Stimulated activated CD8-positive, alpha-beta memory T cell treated with anti-CD3 and anti-CD28 coated beads, Interleukin-12 subunit alpha, Interleukin-12 subunit beta, amount 100 ng/mL, for 24 hours (primary cell): ENCODE data around the gene MAP3K1.
"Not testable (repeated sequence)": the region's sequence is repeated elsewhere in the genome, so short reads cannot be mapped to it uniquely, and the experiment has no call there.

Source experiments
- DNase-seq: peaks from one replicate; pipeline ENCODE4 v3.0.0-alpha.2; 2020; ENCODE audit errors: extremely low read depth

MAP3K1 gene

DNA sequence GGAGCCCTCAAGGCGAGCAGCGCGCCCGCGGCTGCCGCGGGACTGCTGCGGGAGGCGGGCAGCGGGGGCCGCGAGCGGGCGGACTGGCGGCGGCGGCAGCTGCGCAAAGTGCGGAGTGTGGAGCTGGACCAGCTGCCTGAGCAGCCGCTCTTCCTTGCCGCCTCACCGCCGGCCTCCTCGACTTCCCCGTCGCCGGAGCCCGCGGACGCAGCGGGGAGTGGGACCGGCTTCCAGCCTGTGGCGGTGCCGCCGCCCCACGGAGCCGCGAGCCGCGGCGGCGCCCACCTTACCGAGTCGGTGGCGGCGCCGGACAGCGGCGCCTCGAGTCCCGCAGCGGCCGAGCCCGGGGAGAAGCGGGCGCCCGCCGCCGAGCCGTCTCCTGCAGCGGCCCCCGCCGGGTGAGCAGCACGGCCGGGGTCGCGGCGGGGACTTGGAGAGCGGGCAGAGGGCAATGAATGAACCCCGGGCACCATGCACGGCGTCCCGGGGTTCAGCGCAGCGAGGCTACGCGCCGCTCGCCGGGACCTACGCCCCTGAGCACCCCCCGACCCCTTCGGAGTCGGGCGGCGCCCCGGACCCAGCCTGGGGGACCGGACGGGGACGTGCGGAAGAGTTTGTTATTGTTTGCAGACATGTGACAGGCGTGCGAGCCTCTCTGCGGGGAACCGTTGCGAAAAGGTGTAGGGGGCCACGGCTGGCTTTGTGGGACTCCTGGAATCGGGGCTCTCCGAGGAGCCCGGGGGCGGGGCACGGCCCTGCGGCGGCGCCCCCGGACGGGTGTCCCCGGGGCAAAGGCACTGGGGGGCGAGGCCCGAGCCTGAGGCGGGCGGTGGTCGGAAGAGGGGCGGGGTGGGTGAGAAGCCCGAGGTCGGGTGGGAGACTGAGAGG, 553 bp downstream of the MAP3K1 start:
- no peak for DNase-seq

DNA sequence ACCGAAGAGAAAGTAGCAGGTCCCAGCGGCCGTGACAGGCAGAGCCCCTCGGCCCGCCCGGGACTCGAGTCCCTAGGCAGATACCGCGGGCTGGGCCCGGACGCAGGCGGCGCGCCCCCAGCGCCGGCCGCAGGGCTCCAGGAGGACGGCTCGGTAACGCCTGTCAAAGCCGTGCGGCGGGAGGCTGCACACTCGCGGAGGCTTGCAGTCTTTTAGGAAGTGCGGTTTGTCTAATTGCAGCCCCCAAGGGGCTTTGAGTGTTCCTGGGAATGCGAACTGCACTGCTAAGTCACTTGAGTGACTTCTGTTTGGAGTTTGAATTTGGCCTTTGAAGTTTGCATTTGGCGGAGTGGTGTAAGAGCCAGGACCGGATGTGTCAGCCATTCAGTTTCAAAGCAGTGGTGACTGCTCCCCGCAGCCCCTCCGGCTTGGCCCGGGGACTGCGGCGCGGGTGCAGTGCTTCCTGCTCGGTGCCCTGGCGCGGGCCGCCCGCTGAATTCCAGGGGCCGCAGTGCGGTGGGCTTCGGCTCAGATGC, 1.3 kb downstream of the MAP3K1 start:
- no peak for DNase-seq

DNA sequence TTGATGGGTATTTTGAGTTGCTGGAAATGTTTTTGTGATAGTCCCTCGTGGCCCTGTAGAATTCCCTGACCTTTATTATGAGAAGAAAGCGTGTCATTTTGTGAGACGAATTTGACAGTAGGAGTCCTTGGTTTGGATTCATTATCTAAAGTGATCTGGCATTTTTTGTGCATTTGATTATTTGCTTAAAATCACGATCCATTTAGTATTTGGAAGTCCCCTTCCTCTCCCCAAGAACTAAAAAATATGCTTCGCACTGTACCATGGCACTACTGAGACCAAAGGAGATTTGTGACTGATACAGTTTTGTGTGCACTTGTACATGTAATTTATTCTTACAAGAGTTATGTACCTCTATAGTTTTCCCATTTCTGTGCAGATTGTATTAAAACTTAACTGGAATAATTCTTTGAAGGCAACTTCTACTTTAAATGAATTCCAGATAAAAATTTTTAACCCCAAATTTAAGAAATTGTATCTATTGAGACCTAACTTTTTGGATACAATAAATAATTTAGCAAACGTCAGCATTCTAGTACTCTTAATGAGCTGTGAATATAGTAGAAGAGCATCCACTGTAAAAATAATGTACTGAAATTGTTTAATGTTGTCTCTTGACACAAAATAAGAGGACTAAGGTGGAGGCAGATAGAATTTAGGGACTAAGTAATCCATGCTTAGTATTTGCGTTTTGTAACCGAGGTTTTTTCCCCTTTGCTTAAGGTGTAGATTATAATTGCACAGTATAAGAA, 2.1 kb downstream of the MAP3K1 start:
- DNase-seq: no peak

DNA sequence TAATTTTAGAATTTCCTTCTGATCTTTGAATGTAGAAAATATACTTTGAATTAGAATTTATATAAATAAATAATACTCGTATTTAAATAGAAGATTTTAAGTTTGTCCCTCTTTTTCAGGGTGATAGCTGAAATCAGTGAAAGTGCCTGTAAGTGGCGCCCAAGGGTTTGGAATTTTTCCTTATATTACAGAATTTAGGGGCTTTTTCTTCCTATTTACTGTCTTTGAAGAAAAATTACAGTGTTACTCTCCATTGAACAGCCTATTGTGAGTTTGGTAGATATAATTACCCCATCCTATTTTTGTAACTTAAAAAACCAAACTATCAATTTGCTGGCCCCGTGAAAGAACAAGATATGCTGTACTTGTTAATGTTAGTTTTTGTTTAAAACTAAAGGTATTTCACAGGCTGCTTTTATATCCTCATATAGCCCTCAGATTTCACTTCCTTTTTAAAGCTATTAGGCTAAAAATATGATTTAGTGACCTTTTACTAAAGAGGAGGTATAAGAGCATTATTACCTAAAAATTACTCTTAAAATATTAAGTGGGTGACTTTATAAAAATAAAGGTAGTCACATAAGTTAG, 3.2 kb downstream of the MAP3K1 start:
- no peak for DNase-seq

DNA sequence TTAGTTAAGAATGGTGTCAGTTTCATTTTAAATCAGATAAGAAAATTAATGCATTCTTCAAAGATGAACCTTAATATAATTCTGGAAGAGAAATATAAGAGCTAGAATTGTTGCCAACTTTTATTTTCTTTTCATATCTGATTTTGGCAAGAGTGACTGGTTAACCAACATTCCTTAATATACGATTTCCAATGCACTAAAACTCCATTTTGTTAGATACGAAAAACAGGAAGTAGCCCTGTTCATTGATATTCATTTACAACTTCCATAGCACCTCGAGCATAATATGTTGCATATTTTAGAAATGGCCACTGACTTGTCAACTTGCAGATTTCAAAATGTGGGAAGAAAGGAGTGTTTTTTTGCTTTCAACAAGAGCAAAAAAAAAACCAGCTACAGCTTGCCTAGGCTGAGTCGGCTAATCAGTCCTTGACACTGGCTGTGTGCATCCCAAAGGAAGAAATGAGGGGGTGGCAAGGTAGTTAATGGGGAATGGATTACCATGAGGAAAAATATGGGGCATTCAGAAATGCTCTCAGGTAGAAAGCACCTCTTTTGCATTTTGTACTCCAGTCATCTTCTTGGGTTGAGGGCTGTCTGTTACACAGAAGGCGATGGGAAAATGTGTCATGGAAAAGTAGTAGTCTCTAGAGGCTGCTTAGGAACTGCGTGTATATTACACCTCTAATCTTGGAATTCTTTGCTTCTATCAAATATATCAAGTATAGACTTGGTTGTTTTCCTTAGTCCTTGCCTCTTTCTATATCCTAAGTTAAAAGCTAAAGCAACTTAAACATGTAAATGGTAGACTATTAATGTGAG, 3.9 kb downstream of the MAP3K1 start:
- DNase-seq: no peak

DNA sequence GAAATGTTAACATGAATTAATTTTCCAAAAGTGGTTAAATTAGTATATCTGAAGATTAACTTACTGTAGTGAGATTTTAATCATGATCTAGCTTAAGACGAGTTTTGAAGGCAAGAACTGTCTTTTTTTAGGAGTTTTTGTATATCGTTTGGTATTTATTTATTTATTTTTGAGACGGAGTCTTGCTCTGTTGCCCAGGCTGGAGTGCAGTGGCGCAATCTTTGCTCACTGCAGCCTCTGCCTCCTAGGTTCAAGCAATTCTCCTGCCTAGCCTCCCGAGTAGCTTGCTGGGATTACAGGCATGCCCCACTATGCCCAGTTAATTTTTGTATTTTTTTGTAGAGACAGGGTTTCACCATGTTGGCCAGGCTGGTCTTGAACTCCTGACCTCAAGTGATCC, 6.5 kb downstream of the MAP3K1 start:
- DNase-seq: not testable (repeated sequence)

DNA sequence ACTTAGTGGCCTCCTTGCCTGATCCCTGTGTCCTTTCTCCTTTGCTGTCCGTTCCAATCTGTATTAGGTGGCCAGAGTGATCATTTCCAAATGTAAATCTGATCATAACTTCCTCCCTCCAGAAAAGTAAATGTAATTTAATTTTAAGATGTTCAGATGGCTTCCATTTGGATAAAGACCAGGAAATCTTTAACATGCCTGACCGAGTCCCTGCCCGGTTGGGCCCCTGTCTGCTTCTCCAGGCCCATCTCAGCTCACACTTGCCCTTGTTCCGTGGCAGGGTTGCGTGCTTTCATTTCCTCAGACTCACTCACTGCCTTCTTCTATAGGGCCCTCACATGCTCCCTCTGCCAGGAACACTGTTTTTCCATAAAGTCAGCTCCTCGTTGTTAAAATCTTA, 7.6 kb downstream of the MAP3K1 start:
- no peak for DNase-seq

DNA sequence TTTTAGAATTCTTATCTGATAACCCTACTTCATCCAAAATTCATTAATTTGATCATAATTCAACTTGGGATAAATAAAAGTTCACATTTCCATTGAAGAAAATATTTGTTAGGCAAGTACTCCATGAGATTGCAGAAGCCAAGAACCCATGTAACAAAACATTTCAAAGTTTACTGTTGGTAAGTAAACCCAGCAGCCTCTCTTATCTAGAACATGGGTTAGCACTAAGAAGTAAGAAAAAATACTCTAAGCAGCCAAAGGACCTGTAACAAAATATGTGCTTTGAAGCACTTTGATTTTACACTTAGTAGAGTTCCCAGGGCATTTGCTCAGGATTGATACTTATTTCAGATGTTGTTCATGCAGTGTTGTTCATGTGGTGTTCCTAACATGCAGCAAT, 8.7 kb downstream of the MAP3K1 start:
- no peak for DNase-seq

DNA sequence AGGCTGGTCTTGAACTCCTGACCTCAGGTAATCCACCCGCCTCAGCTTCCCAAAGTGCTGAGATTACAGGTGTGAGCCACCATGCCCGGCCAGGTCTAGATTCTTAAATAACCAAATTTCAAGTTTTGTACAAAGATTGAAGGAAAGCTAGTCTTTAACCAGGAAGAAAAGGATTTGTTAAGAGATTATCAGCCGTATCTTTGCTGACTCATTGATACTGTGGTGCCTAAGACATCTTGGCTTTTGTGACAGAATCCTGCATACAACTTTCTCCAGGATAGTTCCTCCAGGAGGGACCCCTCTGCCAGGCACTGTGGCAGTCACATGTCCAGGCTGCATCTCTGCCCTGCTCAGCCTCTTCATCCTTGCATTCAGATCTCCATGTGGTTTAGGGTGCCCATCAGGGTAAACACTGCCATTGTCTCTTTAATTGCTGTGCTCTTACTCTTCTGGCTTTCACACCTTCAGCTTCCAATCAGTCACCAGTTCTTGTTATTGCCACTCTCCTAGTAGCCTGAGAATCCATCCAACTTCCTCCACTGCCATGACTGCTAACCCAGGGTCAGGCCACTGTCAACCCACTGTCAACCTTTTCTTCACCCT, 10.0 kb downstream of the MAP3K1 start:
- no peak for DNase-seq

DNA sequence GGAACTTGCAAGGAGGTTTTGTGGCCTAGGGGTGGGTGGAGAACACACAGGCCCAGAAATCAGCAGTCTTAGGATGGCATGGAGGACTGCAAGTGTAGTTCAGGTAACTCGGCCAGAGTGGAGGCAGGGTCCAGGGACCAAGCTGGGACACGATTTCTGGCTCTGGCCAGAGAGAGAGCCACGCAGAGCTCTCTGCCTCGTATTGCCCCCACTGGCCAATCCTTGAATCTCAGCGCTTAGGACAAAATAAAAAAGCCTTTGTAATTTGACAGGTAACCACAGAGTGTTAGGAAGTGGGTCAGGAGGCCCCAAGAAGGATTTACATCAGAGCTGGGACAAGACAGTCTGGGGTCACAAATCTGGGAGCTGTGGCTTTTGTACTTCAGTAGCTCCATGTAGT, 11.7 kb downstream of the MAP3K1 start:
- no peak for DNase-seq

DNA sequence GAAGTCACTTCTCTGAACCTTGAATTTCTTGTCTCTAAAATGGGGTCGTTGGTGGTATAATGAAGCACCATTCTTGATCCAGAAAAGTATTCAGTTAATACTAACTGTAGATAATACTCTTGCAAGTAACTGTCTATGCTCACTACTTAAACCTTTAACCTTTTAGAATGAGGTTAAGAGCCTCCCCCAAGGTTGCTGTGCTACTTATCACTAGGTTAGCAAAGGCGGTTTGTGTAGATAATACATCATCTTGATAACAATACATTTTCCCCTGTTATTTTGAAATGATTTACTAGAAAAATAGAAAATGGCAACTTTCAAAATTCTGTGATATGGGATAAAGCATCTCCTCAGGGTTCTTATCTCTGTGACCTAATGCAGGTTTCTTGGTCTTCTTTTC, 12.6 kb downstream of the MAP3K1 start:
- DNase-seq: no peak

DNA sequence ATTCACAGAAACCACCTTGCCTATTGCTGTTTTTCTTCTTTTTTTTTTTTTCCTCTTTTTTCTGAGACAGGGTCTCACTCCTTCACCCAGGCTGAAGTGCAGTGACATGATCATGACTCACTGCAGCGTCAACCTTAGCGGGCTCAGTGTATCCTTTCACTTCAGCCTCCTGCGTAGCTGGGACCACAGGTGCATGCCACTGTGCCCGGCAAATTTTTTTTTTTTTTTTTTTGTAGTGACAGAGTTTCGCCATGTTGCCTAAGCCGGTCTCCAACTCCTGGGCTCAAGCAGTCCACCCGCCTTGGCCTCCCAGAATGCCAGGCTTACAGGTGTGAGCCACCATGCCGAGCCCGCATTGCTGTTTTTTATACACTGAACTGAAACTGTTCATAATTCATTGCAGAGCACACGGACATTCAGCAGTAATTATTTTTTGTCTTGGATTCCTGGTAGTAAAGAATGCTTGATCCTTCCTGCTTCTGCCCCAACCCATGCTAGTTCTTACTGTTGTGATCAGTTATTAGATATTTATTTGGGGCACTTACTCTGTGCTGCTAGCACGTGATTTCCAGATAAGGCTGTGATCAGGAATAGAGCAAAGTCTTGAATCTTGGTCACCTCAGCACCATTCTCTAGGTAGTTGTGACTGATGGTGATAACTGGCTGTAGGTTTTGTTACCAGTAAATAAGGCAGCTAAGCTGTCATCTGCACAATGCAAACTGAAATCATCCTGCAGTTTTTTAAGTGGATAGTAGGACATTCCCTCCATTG, 14.0 kb downstream of the MAP3K1 start:
- DNase-seq: no peak

DNA sequence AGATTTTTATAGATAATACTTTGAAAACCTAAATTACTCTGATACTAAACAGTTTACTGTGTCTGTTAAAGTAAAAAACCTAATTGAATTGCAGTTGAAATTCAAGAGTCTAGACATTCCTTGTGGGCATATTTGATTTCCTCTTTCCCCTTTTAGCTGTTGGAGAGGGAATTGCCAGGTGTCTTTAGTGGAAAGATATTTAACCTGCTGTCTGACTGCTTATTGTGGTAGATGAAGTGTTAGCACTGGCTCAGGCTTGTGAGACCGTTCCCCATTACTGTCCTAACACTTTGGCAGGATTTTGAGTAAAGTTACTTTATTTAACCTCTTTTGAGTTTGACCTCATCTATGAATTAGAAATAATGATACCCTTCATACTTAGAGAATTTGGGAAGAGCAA, 16.4 kb downstream of the MAP3K1 start:
- DNase-seq: no peak

DNA sequence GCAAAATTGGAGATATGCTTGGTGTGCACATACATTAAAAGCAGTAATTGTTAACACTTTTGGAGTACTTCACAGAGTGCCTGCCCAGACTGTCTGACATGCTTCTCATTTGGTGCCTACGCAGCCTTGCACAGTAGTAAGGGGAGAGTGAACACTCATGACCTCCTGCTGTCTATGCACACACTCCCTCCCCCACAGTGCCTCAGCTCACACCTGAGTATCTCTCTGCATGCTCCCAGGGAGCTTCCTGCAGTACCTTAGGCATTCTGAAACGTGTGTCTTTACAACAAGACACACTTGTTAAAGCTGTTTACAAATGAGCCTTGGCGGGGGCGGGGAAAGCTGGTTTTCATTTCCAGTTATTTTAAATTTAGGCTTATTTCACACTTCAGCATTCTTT, 18.0 kb downstream of the MAP3K1 start:
- DNase-seq: no peak

DNA sequence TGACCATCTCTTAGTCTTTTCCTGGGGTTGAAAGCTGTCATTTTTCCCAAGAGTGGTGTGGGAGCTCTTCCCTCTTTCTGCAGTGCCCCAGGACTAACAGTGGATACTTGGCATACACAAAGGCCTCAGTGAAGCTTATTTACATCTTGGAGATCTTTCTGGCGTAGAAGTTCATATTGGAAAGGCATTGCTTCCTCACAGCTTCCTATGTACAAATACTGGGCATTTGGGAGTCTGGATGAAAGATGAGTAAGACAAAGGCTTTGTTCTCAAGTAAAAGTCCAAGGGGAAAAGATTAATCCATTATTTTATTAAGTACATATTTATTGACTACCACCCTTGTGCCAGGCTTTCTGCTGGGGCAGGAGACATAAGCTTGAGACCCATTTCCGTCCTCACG, 22.0 kb downstream of the MAP3K1 start:
- no peak for DNase-seq

DNA sequence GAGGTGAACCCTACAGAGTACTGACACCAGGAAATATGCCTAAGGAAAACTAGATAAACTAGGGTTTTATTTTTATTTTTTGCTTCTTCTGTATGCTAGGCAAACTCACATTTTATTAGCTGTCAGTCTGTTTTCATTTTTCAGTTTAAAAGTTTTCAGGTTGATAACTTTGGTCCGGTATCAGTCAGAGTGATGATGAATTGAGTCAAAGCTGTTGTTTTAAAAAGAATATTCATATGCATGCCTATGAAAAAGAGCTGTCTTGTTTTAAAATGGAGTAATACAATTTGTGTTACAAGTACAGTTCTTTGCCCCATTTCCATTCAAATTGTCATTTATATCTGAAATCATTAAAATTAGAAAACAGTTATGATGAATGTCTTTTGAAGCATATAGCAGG, 22.6 kb downstream of the MAP3K1 start:
- DNase-seq: no peak

DNA sequence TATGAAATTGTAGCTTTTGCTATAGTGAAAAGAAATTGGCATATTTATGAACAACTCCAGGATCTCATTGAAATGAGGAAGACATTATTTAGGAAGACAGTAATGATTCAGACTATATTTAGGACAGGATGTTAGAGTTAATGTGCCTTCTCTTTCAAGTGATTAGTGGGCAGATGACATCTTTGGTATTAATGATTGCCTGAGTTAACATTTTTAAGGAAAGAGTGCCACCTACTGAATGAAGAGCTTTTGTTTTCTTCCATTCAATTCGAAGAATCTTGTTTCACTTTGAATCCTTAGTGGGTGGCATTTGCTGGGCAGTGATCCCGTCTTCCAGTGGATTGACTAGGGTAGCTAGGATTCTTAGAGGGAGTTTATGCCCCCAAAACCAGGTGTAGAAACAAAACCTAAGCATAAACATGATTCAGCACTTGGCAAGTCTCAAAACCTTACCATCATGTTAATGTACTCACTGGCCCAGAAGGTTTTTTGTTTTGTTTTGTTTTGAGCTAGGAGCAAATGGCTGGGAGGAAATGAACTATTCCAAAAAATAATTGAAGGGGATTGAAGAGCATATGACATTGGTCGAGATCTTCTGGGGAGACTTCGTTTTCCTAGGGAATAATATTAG, 23.2 kb downstream of the MAP3K1 start:
- DNase-seq: no peak

DNA sequence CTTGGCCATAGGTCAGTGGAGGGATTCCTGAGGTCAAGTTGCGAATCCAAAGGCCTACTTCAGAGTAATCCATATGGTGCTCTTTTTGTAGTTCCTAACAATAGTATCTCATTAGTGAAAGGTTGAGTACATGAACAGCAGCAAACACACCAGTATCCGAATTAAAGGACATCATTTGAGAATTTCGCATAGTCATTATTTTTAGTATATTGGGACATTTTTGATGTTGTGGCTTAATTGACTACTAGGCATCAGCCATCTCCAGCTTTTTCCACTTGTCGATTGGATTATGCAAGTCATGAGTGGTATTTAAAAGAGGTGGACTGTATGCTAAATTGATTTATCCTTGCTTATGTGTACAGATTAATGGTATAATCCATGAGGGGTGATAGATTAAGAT, 23.7 kb downstream of the MAP3K1 start:
- no peak for DNase-seq

DNA sequence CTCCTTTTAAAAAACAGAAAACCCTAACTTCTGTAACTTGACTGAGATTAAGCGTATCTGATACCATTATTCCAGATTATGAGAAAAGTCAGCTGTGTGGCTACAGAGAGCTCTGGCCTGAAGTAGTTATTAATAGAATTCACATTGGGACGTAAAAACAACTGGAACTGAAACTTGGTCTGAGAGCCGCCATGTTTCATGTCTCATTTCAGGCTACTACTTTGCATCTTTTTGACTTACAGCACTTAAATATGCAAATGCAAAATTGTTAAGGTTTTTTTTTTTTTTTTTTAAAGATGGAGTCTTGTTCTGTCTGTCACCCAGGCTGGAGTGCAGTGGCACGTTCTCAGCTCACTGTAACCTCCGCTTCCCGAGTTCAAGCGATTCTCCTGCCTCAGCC, 25.2 kb downstream of the MAP3K1 start:
- no peak for DNase-seq

DNA sequence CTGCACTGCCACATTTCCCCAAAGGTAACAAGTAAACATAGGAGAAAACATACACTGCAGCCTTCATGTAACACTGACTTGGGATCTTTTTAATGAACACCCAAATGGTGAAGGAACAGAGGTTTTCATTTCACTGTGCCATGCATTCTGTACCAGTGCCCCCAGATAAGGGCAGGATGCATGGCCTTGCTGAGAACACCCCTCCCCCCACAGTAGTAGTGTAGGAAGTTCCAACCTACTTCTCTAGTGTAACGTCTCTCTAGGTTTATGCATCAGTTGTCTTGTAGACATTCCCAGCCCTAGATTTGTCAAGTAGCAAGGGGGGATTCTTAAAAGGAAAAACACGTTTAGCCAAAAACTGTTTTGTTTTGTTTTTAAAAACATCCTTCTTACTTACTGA, 29.9 kb downstream of the MAP3K1 start:
- DNase-seq: no peak
